ENCODE data around the gene CHD1.

The CHD1 gene

GRCh38 chr5:98845878-98846277, 82.9 kb downstream of the CHD1 start:
- Histone ChIP-seq H3K9me3 (ENCODE audit: control insufficient read depth, insufficient read depth, low read length) (peaks cover 3% of the 10 kb centered on the region), H3K36me3 (ENCODE audit: control insufficient read depth, insufficient read depth, low read length) (no peaks in the 10 kb centered on the region), H3K27ac (ENCODE audit: low read length) (no peak overlapping the region), H3K4me3 (ENCODE audit: low read length) (no peak overlapping the region), H3K27me3 (ENCODE audit: control insufficient read depth, insufficient read depth, low read length) (no peaks in the 10 kb centered on the region), H3K4me1 (ENCODE audit: control insufficient read depth, insufficient read depth, low read length) (no peaks in the 10 kb centered on the region)
- WGBS (ENCODE audit: insufficient coverage, insufficient read length) = no CpG with 5 or more reads among the region's 8 CpGs
- DNase-seq (ENCODE audit: low read depth, low spot score) = no peak

DNA sequence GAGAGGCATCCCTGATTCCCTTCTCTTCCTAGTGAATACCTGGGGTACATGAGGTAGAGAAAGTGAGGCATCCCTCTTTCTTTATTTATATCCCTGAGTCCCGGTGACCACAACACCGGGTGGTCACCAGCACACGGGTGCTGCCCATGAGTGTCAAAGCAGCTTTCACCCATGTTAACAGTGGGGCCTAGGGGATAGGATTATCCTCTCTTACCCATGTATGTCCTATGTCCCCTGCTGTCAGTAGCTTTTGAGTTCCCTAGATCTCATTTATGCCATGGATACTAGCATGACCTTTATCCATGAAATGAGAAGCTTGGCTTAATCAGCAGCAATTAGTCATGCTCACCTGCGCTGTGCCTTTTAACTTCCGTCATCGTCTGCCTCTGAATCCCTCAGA, 83.9 kb downstream of the CHD1 start:
- Histone ChIP-seq H3K4me1 (ENCODE audit: control insufficient read depth, insufficient read depth, low read length) (no peaks in the 10 kb centered on the region), H3K36me3 (ENCODE audit: control insufficient read depth, insufficient read depth, low read length) (no peaks in the 10 kb centered on the region), H3K27me3 (ENCODE audit: control insufficient read depth, insufficient read depth, low read length) (no peaks in the 10 kb centered on the region), H3K4me3 (ENCODE audit: low read length) (no peak overlapping the region), H3K27ac (ENCODE audit: low read length) (no peak overlapping the region), H3K9me3 (ENCODE audit: control insufficient read depth, insufficient read depth, low read length) (peaks cover 3% of the 10 kb centered on the region)
- DNase-seq (ENCODE audit: low read depth, low spot score) = no peak
- no CpG with 5 or more reads among the region's 6 CpGs for WGBS (ENCODE audit: insufficient coverage, insufficient read length)

DNA sequence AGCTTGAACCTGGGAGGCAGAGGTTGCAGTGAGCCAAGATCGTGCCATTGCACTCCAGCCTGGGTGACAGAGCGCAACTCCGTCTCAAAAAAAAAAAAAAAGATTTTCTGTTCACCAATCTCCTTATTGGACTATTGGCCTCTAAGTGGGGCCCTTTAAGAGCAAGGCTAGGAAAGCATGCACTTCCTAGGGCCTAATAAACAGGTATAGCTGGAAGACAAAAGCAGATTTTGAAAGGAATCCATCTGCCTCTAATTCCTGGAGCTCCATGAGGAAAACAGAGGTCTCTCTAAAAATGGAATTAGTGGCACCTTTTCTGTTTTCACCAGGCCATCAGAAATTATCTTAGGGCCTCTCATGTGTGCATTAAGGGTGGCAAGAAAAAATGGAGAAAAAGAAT, 85.3 kb downstream of the CHD1 start:
- Histone ChIP-seq H3K4me3 (ENCODE audit: low read length) (no peak overlapping the region), H3K9me3 (ENCODE audit: control insufficient read depth, insufficient read depth, low read length) (peaks cover 3% of the 10 kb centered on the region), H3K4me1 (ENCODE audit: control insufficient read depth, insufficient read depth, low read length) (no peaks in the 10 kb centered on the region), H3K27me3 (ENCODE audit: control insufficient read depth, insufficient read depth, low read length) (no peaks in the 10 kb centered on the region), H3K27ac (ENCODE audit: low read length) (no peak overlapping the region), H3K36me3 (ENCODE audit: control insufficient read depth, insufficient read depth, low read length) (no peaks in the 10 kb centered on the region)
- no peak for DNase-seq (ENCODE audit: low read depth, low spot score)
- WGBS (ENCODE audit: insufficient coverage, insufficient read length) = no CpG with 5 or more reads among the region's 3 CpGs

- Histone ChIP-seq H3K4me1 (ENCODE audit: control insufficient read depth, insufficient read depth, low read length) (no peaks in the 10 kb centered on the region), H3K9me3 (ENCODE audit: control insufficient read depth, insufficient read depth, low read length) (peaks cover 3% of the 10 kb centered on the region), H3K36me3 (ENCODE audit: control insufficient read depth, insufficient read depth, low read length) (no peaks in the 10 kb centered on the region), H3K27me3 (ENCODE audit: control insufficient read depth, insufficient read depth, low read length) (no peaks in the 10 kb centered on the region), H3K4me3 (ENCODE audit: low read length) (no peak overlapping the region), H3K27ac (ENCODE audit: low read length) (no peak overlapping the region)
- WGBS (ENCODE audit: insufficient coverage, insufficient read length) = no CpG with 5 or more reads among the region's 1 CpG
- DNase-seq (ENCODE audit: low read depth, low spot score) = no peak
These were observed 87.9 kb downstream of the CHD1 start for GRCh38 chr5:98840946-98841345.

DNA sequence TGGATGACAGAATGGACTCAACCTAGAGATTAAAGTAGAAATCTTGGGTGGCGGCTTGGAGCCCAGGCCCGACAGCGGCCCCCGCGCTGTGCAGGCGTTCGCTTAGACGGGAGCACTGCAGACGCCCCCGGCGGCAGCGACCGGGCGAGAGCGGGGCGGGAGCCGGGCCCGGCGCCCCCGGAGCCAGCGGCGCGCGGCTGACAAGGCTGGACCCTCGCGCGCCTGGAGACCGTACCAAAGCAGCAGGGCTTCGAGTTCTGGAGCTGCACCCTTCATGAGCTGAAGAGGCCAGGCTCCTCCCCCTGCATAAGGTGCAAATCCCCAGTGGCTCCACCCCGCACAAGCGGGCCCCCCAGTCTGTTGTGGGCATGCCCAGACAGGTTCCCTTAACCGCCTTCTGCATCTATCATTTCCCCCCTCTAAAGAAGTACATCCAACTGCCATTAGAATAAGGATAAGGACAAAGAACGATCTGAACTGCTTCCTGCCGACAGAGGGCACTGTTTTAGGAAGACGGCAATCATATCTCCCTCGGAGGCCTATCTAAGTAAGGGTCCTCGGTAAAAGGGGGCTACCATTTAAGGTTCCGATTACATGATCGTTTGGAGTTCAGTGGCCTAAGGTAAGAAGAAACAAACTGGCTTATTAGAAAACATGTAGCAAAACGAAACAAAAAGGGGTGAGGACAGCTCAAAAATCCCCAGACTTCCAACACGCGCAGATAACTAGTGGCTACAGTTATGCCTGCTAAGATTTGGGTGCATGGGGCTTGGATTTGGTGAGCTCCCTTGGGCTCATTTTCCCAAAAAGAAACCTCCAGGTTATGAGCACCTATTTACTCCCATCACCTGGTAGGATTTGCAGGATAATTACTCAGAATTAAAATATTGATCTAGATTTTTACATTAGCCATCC, 89.1 kb downstream of the CHD1 start:
- H3K27me3 ChIP-seq (ENCODE audit: control insufficient read depth, insufficient read depth, low read length) = no peaks in the 10 kb centered on the region
- no peaks in the 10 kb centered on the region for H3K4me1 ChIP-seq (ENCODE audit: control insufficient read depth, insufficient read depth, low read length)
- no peaks in the 10 kb centered on the region for H3K36me3 ChIP-seq (ENCODE audit: control insufficient read depth, insufficient read depth, low read length)
- peaks cover 3% of the 10 kb centered on the region for H3K9me3 ChIP-seq (ENCODE audit: control insufficient read depth, insufficient read depth, low read length)
- H3K27ac ChIP-seq (ENCODE audit: low read length) = no peak overlapping the region
- no peak overlapping the region for H3K4me3 ChIP-seq (ENCODE audit: low read length)
- no peak for DNase-seq (ENCODE audit: low read depth, low spot score)
- no CpG with 5 or more reads among the region's 42 CpGs for WGBS (ENCODE audit: insufficient coverage, insufficient read length)

- no peak overlapping the region for H3K4me3 ChIP-seq (ENCODE audit: low read length)
- no peaks in the 10 kb centered on the region for H3K36me3 ChIP-seq (ENCODE audit: control insufficient read depth, insufficient read depth, low read length)
- no peaks in the 10 kb centered on the region for H3K4me1 ChIP-seq (ENCODE audit: control insufficient read depth, insufficient read depth, low read length)
- H3K27ac ChIP-seq (ENCODE audit: low read length) = no peak overlapping the region
- no peak for DNase-seq (ENCODE audit: low read depth, low spot score)
- no peaks in the 10 kb centered on the region for H3K27me3 ChIP-seq (ENCODE audit: control insufficient read depth, insufficient read depth, low read length)
- no CpG with 5 or more reads among the region's 5 CpGs for WGBS (ENCODE audit: insufficient coverage, insufficient read length)
- H3K9me3 ChIP-seq (ENCODE audit: control insufficient read depth, insufficient read depth, low read length) = no peaks in the 10 kb centered on the region
These were observed 92.6 kb downstream of the CHD1 start for GRCh38 chr5:98836175-98836574.

GRCh38 chr5:98827588-98828284, 101.1 kb downstream of the CHD1 start:
- Histone ChIP-seq H3K4me3 (ENCODE audit: low read length) (no peak overlapping the region), H3K36me3 (ENCODE audit: control insufficient read depth, insufficient read depth, low read length) (no peaks in the 10 kb centered on the region), H3K4me1 (ENCODE audit: control insufficient read depth, insufficient read depth, low read length) (no peaks in the 10 kb centered on the region), H3K27me3 (ENCODE audit: control insufficient read depth, insufficient read depth, low read length) (no peaks in the 10 kb centered on the region), H3K27ac (ENCODE audit: low read length) (no peak overlapping the region), H3K9me3 (ENCODE audit: control insufficient read depth, insufficient read depth, low read length) (no peaks in the 10 kb centered on the region)
- no CpG with 5 or more reads among the region's 7 CpGs for WGBS (ENCODE audit: insufficient coverage, insufficient read length)
- no peak for DNase-seq (ENCODE audit: low read depth, low spot score)

DNA sequence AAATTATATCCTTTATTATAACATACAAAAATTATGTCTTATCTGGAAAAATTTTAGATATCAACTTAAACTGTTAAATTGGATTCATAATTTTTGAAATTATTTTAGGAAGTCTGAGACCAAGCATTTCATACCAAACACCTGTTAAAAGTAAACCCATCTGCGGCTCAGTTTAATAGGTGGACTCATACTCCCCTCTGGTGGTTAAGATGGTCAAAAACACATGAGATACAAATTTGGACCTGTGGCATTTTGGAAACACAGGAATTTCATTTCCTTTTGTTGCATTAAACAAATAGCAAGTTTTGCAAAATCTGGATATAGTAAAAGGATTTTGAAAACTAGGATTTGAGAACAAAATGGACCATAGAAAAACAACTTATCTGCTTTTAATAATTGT, 101.6 kb downstream of the CHD1 start:
- Histone ChIP-seq H3K27me3 (ENCODE audit: control insufficient read depth, insufficient read depth, low read length) (no peaks in the 10 kb centered on the region), H3K9me3 (ENCODE audit: control insufficient read depth, insufficient read depth, low read length) (no peaks in the 10 kb centered on the region), H3K4me3 (ENCODE audit: low read length) (no peak overlapping the region), H3K27ac (ENCODE audit: low read length) (no peak overlapping the region), H3K36me3 (ENCODE audit: control insufficient read depth, insufficient read depth, low read length) (no peaks in the 10 kb centered on the region), H3K4me1 (ENCODE audit: control insufficient read depth, insufficient read depth, low read length) (no peaks in the 10 kb centered on the region)
- no CpG with 5 or more reads among the region's 1 CpG for WGBS (ENCODE audit: insufficient coverage, insufficient read length)
- DNase-seq (ENCODE audit: low read depth, low spot score) = no peak

DNA sequence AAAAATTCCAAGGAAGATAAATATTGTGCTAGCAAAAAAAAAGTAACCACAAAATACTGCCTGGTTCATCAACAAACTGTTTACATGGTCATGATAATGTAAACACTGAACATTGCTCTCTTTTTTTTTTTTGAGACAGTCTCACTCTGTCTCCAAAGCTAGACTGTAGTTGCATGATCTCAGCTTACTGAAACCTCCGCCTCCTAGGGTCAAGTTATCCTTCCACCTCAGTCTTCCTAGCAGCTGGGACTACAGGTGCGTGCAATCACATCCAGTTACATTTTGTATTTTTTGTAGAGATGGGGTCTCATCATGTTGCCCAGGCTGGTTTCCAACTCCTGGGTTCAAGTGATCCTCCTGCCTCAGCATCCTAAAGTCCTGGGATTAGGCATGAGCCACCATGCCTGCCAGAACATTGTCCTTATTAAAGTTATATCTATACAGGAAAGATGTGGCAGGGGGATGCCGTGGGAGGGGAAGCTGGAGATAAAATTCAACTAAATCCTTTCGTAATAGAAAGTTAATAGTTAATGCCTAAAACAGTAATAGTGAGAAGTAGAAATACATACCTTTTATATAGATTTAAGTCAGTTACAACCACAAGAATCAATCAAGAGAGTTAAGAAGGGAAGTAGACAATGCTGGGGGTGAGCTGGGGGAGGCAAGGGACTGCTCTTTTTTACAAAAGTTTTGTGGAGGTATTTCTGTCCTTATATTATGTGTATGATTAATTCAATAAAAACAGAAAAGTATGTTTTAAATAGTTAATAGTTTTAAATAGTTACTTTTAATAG, 103.0 kb downstream of the CHD1 start:
- Histone ChIP-seq H3K9me3 (ENCODE audit: control insufficient read depth, insufficient read depth, low read length) (no peaks in the 10 kb centered on the region), H3K4me1 (ENCODE audit: control insufficient read depth, insufficient read depth, low read length) (no peaks in the 10 kb centered on the region), H3K36me3 (ENCODE audit: control insufficient read depth, insufficient read depth, low read length) (no peaks in the 10 kb centered on the region), H3K27ac (ENCODE audit: low read length) (no peak overlapping the region), H3K4me3 (ENCODE audit: low read length) (no peak overlapping the region), H3K27me3 (ENCODE audit: control insufficient read depth, insufficient read depth, low read length) (no peaks in the 10 kb centered on the region)
- WGBS (ENCODE audit: insufficient coverage, insufficient read length) = no CpG with 5 or more reads among the region's 4 CpGs
- DNase-seq (ENCODE audit: low read depth, low spot score) = no peak

- H3K4me1 ChIP-seq (ENCODE audit: control insufficient read depth, insufficient read depth, low read length) = no peaks in the 10 kb centered on the region
- H3K36me3 ChIP-seq (ENCODE audit: control insufficient read depth, insufficient read depth, low read length) = no peaks in the 10 kb centered on the region
- H3K27ac ChIP-seq (ENCODE audit: low read length) = no peak overlapping the region
- H3K27me3 ChIP-seq (ENCODE audit: control insufficient read depth, insufficient read depth, low read length) = no peaks in the 10 kb centered on the region
- H3K9me3 ChIP-seq (ENCODE audit: control insufficient read depth, insufficient read depth, low read length) = no peaks in the 10 kb centered on the region
- no CpG with 5 or more reads among the region's 6 CpGs for WGBS (ENCODE audit: insufficient coverage, insufficient read length)
- no peak for DNase-seq (ENCODE audit: low read depth, low spot score)
- no peak overlapping the region for H3K4me3 ChIP-seq (ENCODE audit: low read length)
These were observed 112.1 kb downstream of the CHD1 start for GRCh38 chr5:98816582-98817222.
